Measurements from ENCODE around the gene SYMPK. TPM values are rescaled to one million over a fixed set of nuclear protein-coding genes. Genes with fewer than 3 reads are reported as not detected.
A peak's percentile ranks its signal among the peaks of the same experiment; 100 is the strongest.

The SYMPK gene
- total RNA-seq, 8 experiments from 2014 or later: 22.2 to 87.8 (median 39.2) TPM

DNA sequence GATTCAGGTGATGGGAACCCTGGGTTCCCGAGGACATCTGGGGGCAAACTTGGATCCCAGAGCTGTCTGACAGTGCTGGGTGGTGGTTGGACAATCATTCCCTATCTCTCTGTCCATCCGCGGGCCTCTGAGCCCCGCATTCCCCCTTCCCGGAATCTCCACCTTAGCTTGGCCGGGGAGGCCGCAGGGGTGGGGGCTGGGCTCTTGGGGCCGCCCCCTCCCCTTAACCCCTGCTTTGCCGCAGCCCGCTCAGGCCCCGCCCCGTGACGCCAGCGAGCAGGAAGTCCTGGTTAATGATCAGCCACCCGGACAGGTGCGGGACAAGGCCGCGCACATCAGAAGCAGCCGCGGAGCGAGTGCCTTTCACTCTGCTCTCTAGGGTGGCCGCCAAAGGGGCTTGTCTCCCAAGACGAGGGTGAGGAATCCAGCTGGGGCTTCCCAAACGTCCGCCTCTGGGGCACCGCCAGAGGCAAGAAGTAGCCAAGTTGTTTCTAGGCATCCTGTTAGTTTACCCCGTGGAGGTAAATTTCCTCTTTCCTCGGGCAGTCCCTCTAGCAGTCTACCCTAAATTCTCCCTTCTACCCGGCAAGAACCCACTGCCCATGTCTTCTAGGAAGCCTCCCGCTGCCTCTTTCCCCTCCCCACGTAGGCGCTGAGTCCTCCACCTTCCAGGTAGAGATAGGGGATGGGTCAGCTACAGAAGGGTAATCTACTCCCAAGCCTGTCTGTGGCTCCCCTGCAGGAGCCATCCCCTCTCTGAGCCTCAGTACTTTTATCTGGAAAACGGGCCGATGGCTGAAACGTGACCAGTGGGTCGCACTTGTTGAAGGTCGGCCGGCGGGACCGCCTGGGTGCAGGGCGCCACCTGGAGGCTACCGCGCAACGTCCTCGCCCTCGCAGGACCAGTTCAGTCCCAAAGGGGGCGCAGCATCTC is 20.0 kb upstream of the SYMPK start:
- peaks cover 30 to 37% of the 10 kb centered on the region in 2 donors for H3K4me1 ChIP-seq (replicated peaks in 1 of 2)
- in situ Hi-C loops (cut with MboI; ENCODE audit: low pct_unique_long_range_greater_than_20kb in 2 of 9, low sequenced_read_pairs in 9 of 9, unreplicated experiment in 9 of 9): no loop called here
- WGBS, 10 experiments: 13 to 17% (median 17%) methylated on average over 1 to 20 of the region's 47 CpGs; no CpG with 5 or more reads in 7 of the 10 experiments
- ATAC-seq (replicated peaks in 6 of 8): peak in 6 of 8 experiments; percentile 1 to 7 (median 1)
- H3K4me3 ChIP-seq: peak overlapping the region in 3 of 5 donors; percentile 19 to 28 (median 20)
- H3K27ac ChIP-seq: peak overlapping the region in 1 of 2 donors; percentile 2

DNA sequence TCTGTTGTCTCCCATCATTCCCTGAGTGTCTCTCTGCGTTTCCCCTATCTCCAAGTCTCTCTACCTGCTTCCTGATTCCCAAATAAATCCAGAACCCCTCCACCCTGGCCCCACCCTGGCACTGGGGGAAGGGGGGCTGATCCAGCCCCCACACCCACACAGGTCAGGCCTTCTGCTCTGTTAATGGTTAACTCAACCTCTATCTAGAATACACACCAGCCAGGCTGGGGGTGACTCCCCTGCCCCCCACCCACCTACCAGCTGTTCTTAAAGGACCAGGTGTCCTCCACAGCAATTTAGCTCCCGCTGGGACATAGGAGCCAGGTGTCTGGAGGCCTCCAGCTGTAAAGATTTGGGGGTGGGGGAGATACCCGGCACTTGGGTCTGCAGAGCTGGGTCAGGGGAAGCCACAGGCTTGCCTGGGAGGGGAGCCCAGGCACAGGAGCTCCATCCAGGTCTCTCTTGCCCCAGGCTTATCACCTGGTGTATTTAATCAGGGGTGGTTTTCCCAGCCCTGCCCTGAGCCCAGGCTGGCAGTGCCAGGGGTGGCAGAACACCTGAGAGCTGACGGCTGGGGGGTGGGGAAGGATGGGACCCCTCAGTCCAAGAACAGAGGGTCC is 19.1 kb upstream of the SYMPK start:
- WGBS, 10 experiments: 0 to 100% (median 33%) methylated on average over 1 to 2 of the region's 4 CpGs; no CpG with 5 or more reads in 3 of the 10 experiments
- H3K27ac ChIP-seq: no peak overlapping the region
- ATAC-seq (replicated peaks in 6 of 8): no peak

GRCh38 chr19:45881082-45881908 is 18.3 kb upstream of the SYMPK start:
- Histone ChIP-seq H3K4me3 (no peak overlapping the region), H3K27ac (no peak overlapping the region), H3K4me1 (replicated peaks in 1 of 2) (peaks cover 35 to 44% of the 10 kb centered on the region in 2 donors)
- 63 to 86% (median 72%) methylated on average over 3 to 10 of the region's 10 CpGs; no CpG with 5 or more reads in 1 of the 10 experiments for WGBS, 10 experiments
- in situ Hi-C loops (cut with MboI; ENCODE audit: low pct_unique_long_range_greater_than_20kb in 2 of 9, low sequenced_read_pairs in 9 of 9, unreplicated experiment in 9 of 9): no loop called here
- ATAC-seq (replicated peaks in 6 of 8): no peak

More for the DNA sequence above, 19.1 kb upstream of the SYMPK start:
- peak overlapping the region in 2 of 5 donors; percentile 19 to 28 for H3K4me3 ChIP-seq
- in situ Hi-C loops (cut with MboI; ENCODE audit: low pct_unique_long_range_greater_than_20kb in 2 of 9, low sequenced_read_pairs in 9 of 9, unreplicated experiment in 9 of 9): no loop called here
- peaks cover 28 to 37% of the 10 kb centered on the region in 2 donors for H3K4me1 ChIP-seq (replicated peaks in 1 of 2)

GRCh38 chr19:45879971-45880370 is 17.0 kb upstream of the SYMPK start:
- Histone ChIP-seq H3K4me3 (no peak overlapping the region), H3K4me1 (replicated peaks in 1 of 2) (peaks cover 36 to 44% of the 10 kb centered on the region in 2 donors), H3K27ac (no peak overlapping the region)
- 60 to 100% (median 92%) methylated on average over 1 to 2 of the region's 2 CpGs; no CpG with 5 or more reads in 7 of the 10 experiments for WGBS, 10 experiments
- in situ Hi-C loops (cut with MboI; ENCODE audit: low pct_unique_long_range_greater_than_20kb in 2 of 9, low sequenced_read_pairs in 9 of 9, unreplicated experiment in 9 of 9): no loop called here
- ATAC-seq (replicated peaks in 6 of 8): no peak

GRCh38 chr19:45879055-45879454 is 16.1 kb upstream of the SYMPK start:
- no peak overlapping the region for H3K4me3 ChIP-seq
- no CpG with 5 or more reads among the region's 8 CpGs for WGBS, 10 experiments
- no peak overlapping the region for H3K27ac ChIP-seq
- in situ Hi-C loops (cut with MboI; ENCODE audit: low pct_unique_long_range_greater_than_20kb in 2 of 9, low sequenced_read_pairs in 9 of 9, unreplicated experiment in 9 of 9): no loop called here
- peaks cover 27 to 36% of the 10 kb centered on the region in 2 donors for H3K4me1 ChIP-seq (replicated peaks in 1 of 2)
- ATAC-seq (replicated peaks in 6 of 8): peak in 1 of 8 experiments; percentile 53

GRCh38 chr19:45878043-45878794 is 15.3 kb upstream of the SYMPK start:
- Histone ChIP-seq H3K4me1 (replicated peaks in 1 of 2) (peaks cover 21 to 30% of the 10 kb centered on the region in 2 donors), H3K4me3 (no peak overlapping the region), H3K27ac (no peak overlapping the region)
- in situ Hi-C loops (cut with MboI; ENCODE audit: low pct_unique_long_range_greater_than_20kb in 2 of 9, low sequenced_read_pairs in 9 of 9, unreplicated experiment in 9 of 9): no loop called here
- WGBS, 10 experiments: 50 to 95% (median 75%) methylated on average over 1 to 4 of the region's 11 CpGs; no CpG with 5 or more reads in 3 of the 10 experiments
- peak in 3 of 8 experiments; percentile 7 to 15 (median 13) for ATAC-seq (replicated peaks in 6 of 8)

GRCh38 chr19:45876411-45877197 is 13.7 kb upstream of the SYMPK start:
- peaks cover 11 to 14% of the 10 kb centered on the region in 2 donors for H3K4me1 ChIP-seq (replicated peaks in 1 of 2)
- H3K4me3 ChIP-seq: no peak overlapping the region
- ATAC-seq (replicated peaks in 6 of 8): peak; percentile 21 to 80 (median 59)
- in situ Hi-C loops (cut with MboI; ENCODE audit: low pct_unique_long_range_greater_than_20kb in 2 of 9, low sequenced_read_pairs in 9 of 9, unreplicated experiment in 9 of 9): no loop called here
- peak overlapping the region in 1 of 2 donors; percentile 20 for H3K27ac ChIP-seq
- 14% methylated on average over 1 of the region's 41 CpGs; no CpG with 5 or more reads in 9 of the 10 experiments for WGBS, 10 experiments

- in situ Hi-C loops (cut with MboI; ENCODE audit: low pct_unique_long_range_greater_than_20kb in 2 of 9, low sequenced_read_pairs in 9 of 9, unreplicated experiment in 9 of 9): no loop called here
- Histone ChIP-seq H3K27ac (no peak overlapping the region), H3K4me3 (no peak overlapping the region), H3K4me1 (replicated peaks in 1 of 2) (peaks cover 11 to 13% of the 10 kb centered on the region in 2 donors)
- peak in 6 of 8 experiments; percentile 8 to 47 (median 30) for ATAC-seq (replicated peaks in 6 of 8)
- WGBS, 10 experiments: 80 to 100% (median 90%) methylated on average over 1 to 2 of the region's 4 CpGs; no CpG with 5 or more reads in 6 of the 10 experiments
These were observed 13.1 kb upstream of the SYMPK start for GRCh38 chr19:45876161-45876410.

GRCh38 chr19:45874620-45874966 is 11.6 kb upstream of the SYMPK start:
- WGBS, 10 experiments: 33 to 100% (median 80%) methylated on average over 1 to 7 of the region's 7 CpGs; no CpG with 5 or more reads in 3 of the 10 experiments
- H3K27ac ChIP-seq: no peak overlapping the region
- no peak for ATAC-seq (replicated peaks in 6 of 8)
- H3K4me3 ChIP-seq: no peak overlapping the region
- H3K4me1 ChIP-seq (replicated peaks in 1 of 2): peaks cover 11 to 13% of the 10 kb centered on the region in 2 donors
- in situ Hi-C loops (cut with MboI; ENCODE audit: low pct_unique_long_range_greater_than_20kb in 2 of 9, low sequenced_read_pairs in 9 of 9, unreplicated experiment in 9 of 9): no loop called here

GRCh38 chr19:45873219-45873772 is 10.3 kb upstream of the SYMPK start:
- Histone ChIP-seq H3K4me3 (no peak overlapping the region), H3K4me1 (replicated peaks in 1 of 2) (peaks cover 11 to 13% of the 10 kb centered on the region in 2 donors), H3K27ac (no peak overlapping the region)
- in situ Hi-C loops (cut with MboI; ENCODE audit: low pct_unique_long_range_greater_than_20kb in 2 of 9, low sequenced_read_pairs in 9 of 9, unreplicated experiment in 9 of 9): no loop called here
- no peak for ATAC-seq (replicated peaks in 6 of 8)
- 48 to 80% (median 78%) methylated on average over 1 to 6 of the region's 7 CpGs; no CpG with 5 or more reads in 4 of the 10 experiments for WGBS, 10 experiments

- WGBS, 10 experiments: 92 to 100% methylated on average over 1 to 10 of the region's 34 CpGs; no CpG with 5 or more reads in 8 of the 10 experiments
- in situ Hi-C loops (cut with MboI; ENCODE audit: low pct_unique_long_range_greater_than_20kb in 2 of 9, low sequenced_read_pairs in 9 of 9, unreplicated experiment in 9 of 9): no loop called here
- Histone ChIP-seq H3K4me1 (replicated peaks in 1 of 2) (peaks cover 11 to 13% of the 10 kb centered on the region in 2 donors), H3K27ac (no peak overlapping the region), H3K4me3 (no peak overlapping the region)
- ATAC-seq (replicated peaks in 6 of 8): no peak
These were observed 9.4 kb upstream of the SYMPK start for GRCh38 chr19:45872095-45872919.
